ENCODE data around the gene ACSF3.
"Not testable (repeated sequence)": the region's sequence is repeated elsewhere in the genome, so short reads cannot be mapped to it uniquely, and the experiment has no call there.

Gene ACSF3

DNA sequence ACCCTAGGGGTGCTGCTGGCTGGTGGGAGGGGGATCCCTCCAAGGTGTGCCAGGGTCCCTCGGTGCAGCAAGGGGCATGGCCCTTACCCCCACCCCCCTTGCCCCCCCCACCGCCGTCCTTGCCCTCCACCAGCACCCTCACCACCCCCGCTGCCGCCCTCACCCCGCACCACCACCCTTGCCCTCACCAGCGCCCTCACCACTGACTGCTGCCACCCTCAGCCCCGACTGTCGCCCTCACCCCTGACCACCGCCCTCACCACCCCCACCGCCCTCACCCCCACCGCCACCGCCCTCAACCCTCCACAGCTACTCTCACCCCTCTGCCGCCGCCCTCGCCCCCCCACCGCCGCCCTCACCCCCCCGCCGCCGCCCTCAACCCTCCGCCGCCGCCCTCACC is 23.1 kb upstream of the ACSF3 start:
- in situ Hi-C loops (cut with MboI; ENCODE audit: low pct_unique_long_range_greater_than_20kb, low sequenced_read_pairs): no loop called here
- DNase-seq: no peak

DNA sequence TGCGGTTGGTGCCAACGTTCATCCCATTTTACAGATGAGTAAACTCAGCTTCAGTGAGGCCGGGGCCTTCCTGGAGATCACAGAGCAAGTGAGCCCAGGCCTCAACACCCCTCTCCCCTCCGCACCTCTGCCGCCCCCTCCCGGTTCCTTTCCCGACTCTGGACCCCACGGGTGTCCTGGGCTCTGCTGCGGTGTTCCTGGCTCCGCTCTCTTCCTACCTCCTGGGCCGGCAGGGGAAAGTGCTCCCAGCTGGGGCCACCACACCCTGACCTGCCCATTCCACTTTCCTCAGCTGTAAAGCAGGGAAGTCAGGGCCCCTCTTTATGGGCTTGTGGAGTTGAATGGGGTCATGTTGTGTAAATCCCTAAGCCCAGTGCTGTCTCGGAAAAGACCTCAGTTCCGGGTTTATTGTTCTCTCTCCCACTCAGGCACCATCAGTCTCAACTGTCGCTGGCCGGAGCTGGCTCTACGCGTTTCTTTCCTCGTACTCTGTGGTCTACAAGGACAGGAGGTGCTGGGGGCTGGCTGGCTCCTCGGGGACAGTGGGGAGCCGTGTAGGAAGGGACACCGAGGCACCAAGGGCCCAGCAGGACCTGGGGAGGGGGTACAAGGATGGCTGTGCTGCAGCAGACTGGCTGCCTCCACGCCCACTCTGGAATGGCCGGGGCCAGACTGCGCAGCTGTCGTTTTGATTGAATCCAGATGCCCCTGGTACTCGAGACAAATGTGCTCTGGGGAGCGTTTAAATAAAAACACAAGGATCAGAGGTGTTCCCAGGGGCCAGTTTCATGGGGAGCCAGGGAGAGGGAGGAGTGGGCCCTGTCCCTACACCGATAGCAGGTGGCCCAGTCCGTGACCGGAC is 21.7 kb upstream of the ACSF3 start:
- in situ Hi-C loops (cut with MboI; ENCODE audit: low pct_unique_long_range_greater_than_20kb, low sequenced_read_pairs): no loop called here
- no peak for DNase-seq

DNA sequence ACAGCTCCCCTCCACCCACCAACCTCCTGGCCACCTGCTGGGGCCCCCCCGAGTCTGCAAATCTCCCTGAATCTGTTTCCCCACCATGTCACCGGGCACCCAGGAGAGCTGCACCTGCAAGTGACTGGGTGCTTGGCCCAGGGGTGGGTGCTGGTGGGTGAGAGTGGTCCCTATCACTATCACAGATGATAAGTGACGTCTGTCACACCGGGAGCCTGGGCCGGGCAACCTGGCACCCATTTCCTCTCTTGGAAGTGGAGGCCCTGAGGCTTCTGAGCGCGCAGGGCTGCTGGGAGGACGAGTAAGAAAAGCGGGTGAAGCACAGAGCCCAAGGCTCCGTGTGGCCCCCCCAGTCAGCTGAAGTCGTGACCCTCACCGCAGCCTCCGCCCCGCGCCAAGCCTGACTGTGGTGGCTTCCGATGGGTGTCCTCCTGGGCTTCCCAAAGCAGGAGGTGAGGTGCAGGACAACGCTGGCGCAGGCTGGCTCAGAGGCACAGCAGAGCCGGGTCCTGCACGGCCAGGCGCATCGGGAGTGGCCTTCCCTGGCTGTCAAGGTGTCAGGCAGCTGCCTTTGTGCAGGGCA is 21.0 kb upstream of the ACSF3 start:
- no peak for DNase-seq
- in situ Hi-C loops (cut with MboI; ENCODE audit: low pct_unique_long_range_greater_than_20kb, low sequenced_read_pairs): no loop called here

DNA sequence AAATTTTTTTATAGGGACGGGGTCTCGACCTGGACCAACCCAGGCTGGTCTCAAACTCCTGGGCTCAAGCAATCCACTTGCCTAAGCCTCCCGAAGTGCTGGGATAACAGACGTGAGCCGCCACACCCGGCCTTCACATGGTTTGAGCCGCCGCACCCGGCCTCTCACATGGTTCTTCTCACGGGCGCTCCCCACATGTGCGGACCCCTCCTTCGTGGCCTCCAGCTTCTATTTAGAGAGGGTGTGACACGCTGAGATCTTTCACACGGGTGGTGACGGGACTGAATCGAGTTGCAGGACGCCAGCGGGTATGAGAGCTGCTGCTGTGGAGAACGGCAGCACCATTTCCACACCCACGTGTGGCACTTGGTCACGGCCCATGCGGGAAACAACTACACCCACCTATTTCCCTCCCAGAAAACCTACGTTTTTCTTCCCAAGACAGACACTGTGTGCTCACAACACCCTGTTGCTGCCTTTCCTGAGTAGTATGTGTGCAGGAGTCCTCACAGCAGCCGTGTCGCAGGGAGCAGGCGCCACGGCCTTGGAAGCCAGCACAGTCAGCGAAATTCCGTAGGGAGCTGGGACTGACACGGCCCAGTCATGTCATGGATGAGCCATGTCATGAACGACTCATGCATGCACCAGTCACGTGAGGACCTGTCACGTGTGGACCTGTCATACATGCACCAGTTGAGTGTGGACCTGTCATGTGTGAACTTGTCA is 20.1 kb upstream of the ACSF3 start:
- in situ Hi-C loops (cut with MboI; ENCODE audit: low pct_unique_long_range_greater_than_20kb, low sequenced_read_pairs): no loop called here
- no peak for DNase-seq

DNA sequence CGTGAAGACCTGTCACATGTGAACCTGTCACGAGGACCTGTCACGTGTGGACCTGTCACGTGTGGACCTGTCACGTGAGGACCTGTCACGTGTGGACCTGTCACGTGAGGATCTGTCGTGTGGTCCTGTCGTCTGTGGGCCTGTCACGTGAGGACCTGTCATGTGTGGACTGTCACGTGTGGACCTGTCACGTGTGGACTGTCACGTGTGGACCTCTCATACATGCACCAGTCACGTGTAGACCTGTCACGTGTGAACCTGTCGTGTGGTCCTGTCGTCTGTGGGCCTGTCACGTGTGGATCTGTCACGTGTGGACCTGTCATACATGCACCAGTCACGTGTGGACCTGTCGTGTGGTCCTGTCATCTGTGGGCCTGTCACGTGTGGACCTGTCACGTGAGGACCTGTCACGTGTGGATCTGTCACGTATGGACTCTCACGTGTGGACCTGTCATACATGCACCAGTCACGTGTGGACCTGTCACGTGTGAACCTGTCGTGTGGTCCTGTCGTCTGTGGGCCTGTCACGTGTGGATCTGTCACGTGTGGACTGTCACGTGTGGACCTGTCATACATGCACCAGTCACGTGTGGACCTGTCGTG is 19.5 kb upstream of the ACSF3 start:
- DNase-seq; in situ Hi-C loops (cut with MboI; ENCODE audit: low pct_unique_long_range_greater_than_20kb, low sequenced_read_pairs): not testable (repeated sequence)

DNA sequence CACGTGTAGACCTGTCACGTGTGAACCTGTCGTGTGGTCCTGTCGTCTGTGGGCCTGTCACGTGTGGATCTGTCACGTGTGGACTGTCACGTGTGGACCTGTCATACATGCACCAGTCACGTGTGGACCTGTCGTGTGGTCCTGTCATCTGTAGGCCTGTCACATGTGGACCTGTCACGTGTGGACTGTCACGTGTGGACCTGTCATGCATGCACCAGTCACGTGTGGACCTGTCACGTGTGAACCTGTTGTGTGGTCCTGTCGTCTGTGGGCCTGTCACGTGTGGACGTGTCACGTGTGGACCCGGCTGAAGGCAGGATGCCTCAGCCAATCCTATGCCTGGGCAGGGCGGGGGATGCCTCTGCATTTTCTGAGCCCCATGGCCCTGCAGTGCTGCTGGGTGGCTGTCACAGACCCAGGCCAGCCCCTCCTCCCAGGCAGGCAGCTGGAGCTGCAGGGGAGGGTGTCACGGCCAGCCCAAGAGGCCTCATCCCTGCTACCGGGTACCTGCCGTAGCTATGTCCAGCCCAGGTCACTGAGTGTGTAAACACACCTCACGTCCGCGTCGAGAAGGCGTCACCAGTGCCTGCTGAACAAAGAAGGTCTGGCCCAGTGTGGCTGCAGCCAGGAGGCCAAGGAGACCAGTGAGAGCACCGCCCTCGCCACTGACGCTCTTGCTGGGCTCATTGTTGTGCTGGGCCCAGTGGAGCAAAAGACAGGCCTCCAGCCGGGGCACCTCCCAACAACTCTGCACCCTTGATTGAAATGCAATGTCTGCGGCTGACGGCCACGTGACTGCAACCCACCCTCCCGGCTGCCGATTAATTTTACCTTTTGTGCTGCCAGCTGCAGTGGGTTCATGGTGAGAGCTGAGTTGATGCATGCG is 18.6 kb upstream of the ACSF3 start:
- in situ Hi-C loops (cut with MboI; ENCODE audit: low pct_unique_long_range_greater_than_20kb, low sequenced_read_pairs): no loop called here
- DNase-seq: no peak

DNA sequence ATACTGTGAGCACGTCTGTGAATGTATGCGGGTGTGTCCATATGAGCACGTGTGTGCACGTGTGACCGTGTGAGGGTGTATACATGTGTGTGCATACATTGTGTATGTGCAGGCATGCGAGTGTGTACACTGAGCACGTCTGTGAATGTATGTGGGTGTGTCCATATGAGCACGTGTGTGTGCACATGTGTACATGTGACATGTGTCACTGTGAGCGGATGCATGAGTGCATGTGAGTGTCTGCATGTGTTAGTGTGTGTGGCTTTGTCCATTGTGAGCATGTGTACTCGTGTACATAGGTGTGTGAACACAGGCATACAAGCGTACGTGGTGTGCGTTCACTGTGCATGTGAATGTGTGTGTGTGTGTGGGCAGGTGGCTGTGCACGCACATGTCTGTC is 17.5 kb upstream of the ACSF3 start:
- in situ Hi-C loops (cut with MboI; ENCODE audit: low pct_unique_long_range_greater_than_20kb, low sequenced_read_pairs): no loop called here

DNA sequence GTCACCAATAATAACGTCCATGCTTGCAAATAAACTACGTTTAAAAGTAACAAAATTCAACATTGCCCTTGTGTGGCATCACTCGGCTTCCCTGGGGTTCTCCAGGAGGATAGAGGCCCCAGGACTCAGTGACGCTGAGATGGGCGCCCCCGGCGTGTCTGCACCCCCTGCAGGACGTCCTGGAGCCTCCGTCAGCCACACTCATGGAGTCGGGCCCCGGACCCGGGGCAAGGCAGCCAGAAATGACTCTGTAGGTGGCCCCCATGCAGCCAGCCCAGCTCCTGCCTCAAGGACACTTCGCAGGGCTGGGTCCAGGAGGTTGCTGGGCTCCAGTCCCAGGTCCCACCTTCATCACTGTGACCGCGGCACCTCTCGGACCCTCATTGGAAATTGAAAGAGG is 16.6 kb upstream of the ACSF3 start:
- no peak for DNase-seq
- in situ Hi-C loops (cut with MboI; ENCODE audit: low pct_unique_long_range_greater_than_20kb, low sequenced_read_pairs): no loop called here

More for the DNA sequence above, 17.5 kb upstream of the ACSF3 start:
- DNase-seq: no peak

DNA sequence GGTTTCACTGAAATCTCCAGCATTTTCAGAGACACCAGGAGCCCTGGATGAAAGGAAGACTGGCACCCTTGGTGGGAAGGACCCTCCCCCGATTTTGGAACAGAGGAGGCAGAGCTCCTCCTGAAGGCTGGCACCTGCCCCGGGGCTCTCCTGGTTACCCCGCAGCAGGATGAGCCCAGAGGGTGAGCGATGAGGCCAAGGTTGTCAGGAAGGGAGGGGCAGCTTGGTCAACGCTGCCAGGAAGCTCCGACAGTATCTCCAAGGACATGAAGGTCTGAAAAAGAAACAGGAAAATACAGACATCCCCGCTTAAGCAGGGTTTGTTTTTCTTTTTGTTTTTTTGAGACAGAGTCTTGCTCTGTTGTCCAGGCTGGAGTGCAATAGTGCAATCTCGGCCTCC is 15.5 kb upstream of the ACSF3 start:
- in situ Hi-C loops (cut with MboI; ENCODE audit: low pct_unique_long_range_greater_than_20kb, low sequenced_read_pairs): no loop called here
- no peak for DNase-seq

DNA sequence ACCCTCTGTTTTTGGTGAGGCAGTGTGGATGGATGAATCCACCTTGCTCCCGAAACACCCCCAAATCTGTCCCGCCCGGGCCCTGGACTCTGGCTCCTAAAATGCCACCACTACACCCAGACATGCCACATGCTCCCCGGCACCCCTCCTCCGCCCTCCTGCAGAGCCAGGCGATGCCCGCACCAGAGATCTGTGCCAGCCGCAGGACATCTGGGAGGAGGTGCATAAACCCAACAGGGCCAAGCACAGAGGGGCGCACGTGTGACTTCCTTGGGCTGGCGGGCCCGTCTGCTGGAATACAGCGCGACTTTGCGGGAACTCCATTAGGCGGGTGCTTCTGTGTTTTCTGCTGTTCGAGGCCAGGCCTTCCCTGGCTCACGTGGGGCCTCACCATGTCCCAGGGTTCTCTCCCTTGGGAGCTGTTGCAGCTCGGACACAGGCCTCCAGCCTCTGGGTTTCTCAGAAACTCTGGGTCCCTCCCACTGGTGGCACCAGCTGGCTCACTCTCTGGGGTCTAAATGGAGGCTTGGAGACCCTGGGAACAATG is 14.1 kb upstream of the ACSF3 start:
- in situ Hi-C loops (cut with MboI; ENCODE audit: low pct_unique_long_range_greater_than_20kb, low sequenced_read_pairs): no loop called here

DNA sequence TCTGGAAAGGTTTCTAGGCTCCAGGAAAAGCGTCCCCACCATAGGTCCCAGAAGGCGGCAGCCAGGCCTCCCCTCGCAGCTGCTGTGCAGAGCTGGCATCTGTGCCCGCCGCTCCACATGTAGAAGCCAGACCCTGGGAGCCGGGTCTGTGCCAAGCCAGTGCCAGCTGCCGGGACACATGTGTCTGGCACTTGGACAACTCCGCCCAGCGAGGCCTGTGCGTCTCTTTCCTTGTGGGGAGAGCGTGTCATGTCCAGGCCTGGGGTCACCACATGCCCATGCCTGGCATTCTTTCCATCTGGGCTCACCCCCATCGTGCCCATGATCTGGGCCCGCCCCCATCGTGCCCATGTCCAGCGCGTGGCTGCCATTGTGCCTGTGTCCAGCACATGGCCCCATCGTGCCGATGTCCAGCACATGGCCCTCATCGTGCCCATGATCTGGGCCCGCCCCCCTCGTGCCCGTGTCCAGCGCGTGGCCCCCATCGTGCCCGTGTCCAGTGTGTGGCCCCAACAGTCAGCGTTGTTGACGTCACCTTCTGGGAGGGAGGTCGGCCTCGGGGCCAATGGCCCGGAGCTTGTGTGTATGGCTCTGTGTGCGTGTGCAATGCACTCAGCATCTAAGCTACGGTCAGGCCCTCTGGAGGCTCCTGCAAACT is 13.3 kb upstream of the ACSF3 start:
- in situ Hi-C loops (cut with MboI; ENCODE audit: low pct_unique_long_range_greater_than_20kb, low sequenced_read_pairs): no loop called here
- DNase-seq: no peak

More for the DNA sequence above, 14.1 kb upstream of the ACSF3 start:
- DNase-seq: no peak

DNA sequence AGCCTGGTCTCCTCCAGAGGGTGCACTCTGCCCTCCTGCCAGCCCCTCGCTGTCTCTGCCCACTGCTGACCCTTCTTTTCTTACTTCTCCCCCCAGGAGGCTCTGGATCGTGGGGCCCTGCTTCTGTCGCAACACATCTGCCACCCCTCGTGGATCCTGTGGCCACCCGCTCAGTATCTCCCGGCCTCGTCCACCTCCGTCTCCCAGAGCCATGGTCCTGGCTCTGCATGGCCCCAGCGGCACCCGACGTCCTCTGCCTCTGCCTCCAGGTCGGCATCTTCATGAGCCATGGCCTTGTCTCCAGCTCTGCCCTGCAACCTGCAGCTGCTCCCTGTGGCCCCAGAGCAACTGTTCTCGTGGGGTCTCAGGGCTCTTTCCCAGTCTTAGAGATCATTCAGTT is 12.1 kb upstream of the ACSF3 start:
- in situ Hi-C loops (cut with MboI; ENCODE audit: low pct_unique_long_range_greater_than_20kb, low sequenced_read_pairs): no loop called here

DNA sequence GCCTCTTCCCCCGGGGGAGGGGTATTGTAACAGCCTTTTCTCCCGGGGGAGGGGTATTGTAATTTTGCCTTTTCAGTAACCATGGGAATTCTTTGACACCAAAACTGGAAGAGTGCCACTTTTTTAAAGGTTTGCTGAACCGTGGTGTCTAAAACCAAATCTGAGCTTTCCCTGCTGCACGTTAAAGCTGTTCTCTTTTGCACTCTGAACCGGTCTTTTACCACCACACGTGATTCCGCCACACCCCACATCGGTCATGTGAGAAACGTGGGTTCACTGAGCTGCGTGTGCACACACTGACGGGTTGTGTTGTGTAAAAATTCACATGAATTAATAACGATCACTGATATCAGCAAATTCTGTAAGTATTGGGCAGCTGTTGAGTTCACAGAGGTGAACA is 9.2 kb upstream of the ACSF3 start:
- peak; percentile 36 for DNase-seq
- in situ Hi-C loops (cut with MboI; ENCODE audit: low pct_unique_long_range_greater_than_20kb, low sequenced_read_pairs): no loop called here

More for the DNA sequence above, 12.1 kb upstream of the ACSF3 start:
- no peak for DNase-seq

DNA sequence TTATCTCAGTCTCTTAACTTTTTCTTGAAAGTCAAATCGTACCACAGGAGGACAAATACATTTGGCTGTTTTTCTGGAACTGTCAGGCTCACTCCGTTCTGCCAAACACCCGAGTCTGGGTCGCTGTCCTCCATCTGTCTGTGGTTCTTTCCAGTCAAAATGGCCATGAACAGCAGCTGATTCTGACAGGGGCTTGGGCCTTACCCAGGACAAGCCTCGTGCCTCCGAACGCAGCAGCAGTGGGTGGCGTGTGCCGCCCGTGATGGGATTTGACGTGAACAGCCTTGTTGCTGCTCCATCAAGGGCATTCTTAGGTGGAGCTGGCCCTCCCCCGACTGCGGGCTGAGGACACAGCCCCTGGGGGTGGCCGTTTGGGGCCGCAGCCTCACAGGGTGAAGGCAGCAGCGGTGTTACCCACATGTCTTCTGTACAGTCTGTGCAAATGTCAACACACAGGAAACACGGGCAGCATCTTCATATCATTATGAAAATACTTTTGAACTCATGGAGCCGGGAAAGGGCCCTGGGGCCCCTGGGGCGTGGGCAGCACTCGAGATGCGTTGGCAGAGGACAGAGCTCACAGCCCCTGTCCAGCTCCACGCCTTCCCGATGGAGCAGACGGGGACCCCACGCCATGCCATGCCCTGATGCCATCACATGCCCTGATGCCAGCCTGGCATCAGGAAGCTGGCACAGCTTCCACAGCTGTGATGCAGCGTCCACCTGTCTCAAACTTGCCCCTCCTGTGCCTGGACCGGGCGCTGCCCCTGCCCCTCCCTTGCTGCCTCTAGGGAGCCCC is 8.6 kb upstream of the ACSF3 start:
- in situ Hi-C loops (cut with MboI; ENCODE audit: low pct_unique_long_range_greater_than_20kb, low sequenced_read_pairs): no loop called here

DNA sequence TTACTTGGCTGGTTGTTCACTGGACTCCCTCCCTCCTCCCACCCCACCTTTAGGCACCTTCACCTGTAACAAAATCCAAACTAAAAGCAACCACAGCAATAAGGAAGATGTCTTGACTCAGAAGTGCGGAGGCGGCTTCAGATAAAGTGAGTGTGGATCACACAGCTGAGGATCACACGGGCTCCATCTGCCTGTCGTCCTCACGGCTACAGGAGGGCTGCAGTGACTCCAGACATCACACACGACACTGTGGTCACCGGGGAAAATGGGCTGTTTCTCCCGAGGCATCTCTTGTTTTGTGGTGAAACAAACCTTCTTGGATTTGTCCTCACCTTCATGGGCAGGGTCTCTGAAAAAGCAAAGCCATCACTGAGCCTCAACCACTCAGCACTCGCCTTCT is 7.9 kb upstream of the ACSF3 start:
- no peak for DNase-seq
- in situ Hi-C loops (cut with MboI; ENCODE audit: low pct_unique_long_range_greater_than_20kb, low sequenced_read_pairs): no loop called here

More for the DNA sequence above, 8.6 kb upstream of the ACSF3 start:
- no peak for DNase-seq

DNA sequence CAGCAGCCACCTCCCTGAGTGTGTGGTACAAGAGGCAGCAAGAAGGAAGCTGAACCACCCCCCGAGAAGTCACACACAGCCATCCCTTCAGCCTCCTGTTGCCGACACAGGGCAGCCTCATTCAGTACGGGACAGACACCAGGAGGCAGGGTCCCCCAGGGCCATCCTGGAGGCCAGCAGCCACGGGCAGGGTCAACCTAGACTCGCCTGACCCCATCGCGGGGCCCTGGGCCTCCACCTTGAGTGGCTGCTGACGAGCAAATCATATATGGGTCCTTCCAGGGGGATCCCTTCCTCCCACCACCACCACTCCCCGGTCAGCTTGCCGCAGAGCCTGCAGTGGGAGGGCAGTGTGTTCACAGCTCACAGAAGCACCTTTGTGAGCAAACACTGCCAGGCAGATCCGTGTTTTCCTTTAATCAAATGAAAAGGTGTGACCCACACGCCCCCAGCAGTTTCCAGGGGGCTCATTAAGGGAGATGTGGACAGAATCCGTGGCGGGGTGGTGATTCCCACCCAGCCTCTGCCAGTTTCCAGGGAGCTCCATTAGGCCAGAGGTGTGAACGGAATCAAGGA is 5.6 kb upstream of the ACSF3 start:
- in situ Hi-C loops (cut with MboI; ENCODE audit: low pct_unique_long_range_greater_than_20kb, low sequenced_read_pairs): no loop called here
- no peak for DNase-seq

DNA sequence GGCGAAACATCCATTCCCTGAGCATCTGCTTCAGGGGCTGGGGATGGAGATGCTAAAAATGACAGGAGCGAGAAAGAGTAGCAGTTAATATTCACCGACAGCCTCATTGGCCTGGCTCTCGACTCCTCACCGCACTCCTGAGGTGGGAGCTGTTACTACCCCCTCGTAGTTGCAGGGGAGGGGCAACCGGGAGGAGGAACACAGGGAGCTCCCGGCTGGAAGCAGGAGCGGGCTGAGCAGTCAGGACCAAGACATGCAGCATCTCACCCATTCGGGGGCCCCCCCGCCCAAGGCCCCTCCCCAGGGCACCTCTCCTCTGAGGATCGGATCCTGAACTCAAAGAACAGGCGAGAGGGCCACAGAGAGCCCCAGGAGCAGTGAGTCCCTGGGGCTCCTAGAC is 4.5 kb upstream of the ACSF3 start:
- no peak for DNase-seq
- in situ Hi-C loops (cut with MboI; ENCODE audit: low pct_unique_long_range_greater_than_20kb, low sequenced_read_pairs): no loop called here
